ENCODE data around the gene SYT2.

DNA sequence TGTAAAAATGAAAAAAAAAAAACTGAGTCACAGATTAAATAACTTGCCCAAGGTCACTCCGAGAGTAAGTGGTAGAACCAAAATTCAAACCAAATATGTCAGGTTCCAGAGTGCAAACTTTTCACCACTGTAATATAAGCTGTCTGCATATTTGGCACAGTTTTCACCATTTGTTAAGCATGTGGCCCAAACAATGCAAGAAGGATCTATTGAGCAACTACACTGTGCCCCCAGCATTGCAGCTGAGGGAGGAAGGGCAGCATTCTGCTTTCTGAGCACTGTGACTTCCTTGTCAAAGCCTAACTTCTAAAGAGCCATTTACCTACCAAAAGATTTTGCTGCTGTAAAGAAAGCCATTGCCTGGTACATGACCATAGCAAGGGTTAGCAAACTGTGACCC lies 133.4 kb downstream of the SYT2 start:
- TF ChIP-seq, protein P1, sequence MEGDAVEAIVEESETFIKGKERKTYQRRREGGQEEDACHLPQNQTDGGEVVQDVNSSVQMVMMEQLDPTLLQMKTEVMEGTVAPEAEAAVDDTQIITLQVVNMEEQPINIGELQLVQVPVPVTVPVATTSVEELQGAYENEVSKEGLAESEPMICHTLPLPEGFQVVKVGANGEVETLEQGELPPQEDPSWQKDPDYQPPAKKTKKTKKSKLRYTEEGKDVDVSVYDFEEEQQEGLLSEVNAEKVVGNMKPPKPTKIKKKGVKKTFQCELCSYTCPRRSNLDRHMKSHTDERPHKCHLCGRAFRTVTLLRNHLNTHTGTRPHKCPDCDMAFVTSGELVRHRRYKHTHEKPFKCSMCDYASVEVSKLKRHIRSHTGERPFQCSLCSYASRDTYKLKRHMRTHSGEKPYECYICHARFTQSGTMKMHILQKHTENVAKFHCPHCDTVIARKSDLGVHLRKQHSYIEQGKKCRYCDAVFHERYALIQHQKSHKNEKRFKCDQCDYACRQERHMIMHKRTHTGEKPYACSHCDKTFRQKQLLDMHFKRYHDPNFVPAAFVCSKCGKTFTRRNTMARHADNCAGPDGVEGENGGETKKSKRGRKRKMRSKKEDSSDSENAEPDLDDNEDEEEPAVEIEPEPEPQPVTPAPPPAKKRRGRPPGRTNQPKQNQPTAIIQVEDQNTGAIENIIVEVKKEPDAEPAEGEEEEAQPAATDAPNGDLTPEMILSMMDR (IDR thresholded peaks at IDR 0.05; ENCODE audit: borderline replicate concordance, extremely low read depth, low read length, poor library complexity, severe bottlenecking), result no peak
- TF ChIP-seq EZH2 (IDR thresholded peaks at IDR 0.05; ENCODE audit: borderline replicate concordance, low read depth, low read length, severe bottlenecking), result no peak

All from DND-41 (cell line).